ENCODE results near the gene DEUP1. TPM values are rescaled to one million over a fixed set of nuclear protein-coding genes. Genes with fewer than 3 reads are reported as not detected.

Gene DEUP1
- total and polyA plus RNA-seq, 9 of the 15 experiments (the other 6 are each of a cell fraction or from before 2014, with no cell fraction given), result 1.4 to 10.9 (median 9.3) TPM

DNA sequence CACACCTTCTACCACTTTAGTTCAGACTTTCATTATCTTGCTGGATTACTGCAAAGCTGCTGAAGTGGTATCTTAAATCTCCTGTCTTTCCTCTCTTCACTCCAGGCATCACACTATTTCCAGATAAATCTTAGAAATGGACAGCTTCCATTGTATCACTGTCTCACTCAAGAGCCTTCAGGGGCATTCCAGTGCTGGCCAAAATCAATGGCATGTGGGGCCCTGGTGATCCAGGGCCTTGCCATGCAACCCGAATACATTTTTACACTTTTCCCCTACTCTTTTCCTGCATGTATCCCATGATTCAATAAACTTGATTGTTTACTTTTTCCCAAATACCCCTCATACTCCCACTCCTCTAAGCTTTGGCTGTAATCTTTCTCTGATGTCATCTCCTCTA is 39.4 kb upstream of the DEUP1 start:
- Histone ChIP-seq H4K20me1 (replicated peaks; ENCODE audit: control insufficient read depth, insufficient read depth, low read length) (no peaks in the 10 kb centered on the region), H3K9me1 (ENCODE audit: control insufficient read depth, insufficient read depth, low read length) (no peaks in the 10 kb centered on the region), H3K27me3 (ENCODE audit: control insufficient read depth in 2 of 2, insufficient read depth in 2 of 2, low read length in 2 of 2) (0 out of 5 replicates have a peak, but pooled peaks cover 0 to 6% of the 10 kb centered on the region in 2 experiments), H3K4me1 (replicated peaks in 1 of 2; ENCODE audit: control insufficient read depth in 2 of 2, insufficient read depth in 2 of 2, low read length in 2 of 2) (no peaks in the 10 kb centered on the region), H3K36me3 (ENCODE audit: control insufficient read depth, insufficient read depth, low read length) (no peaks in the 10 kb centered on the region), H3K9me3 (replicated peaks; ENCODE audit: control insufficient read depth, insufficient read depth, low read depth, low read length) (no peaks in the 10 kb centered on the region), H2AFZ (ENCODE audit: low read depth, low read length) (no peak overlapping the region), H3K79me2 (ENCODE audit: control insufficient read depth, insufficient read depth, low read length) (no peaks in the 10 kb centered on the region), H3K4me3 (no peak overlapping the region), H3K9ac (ENCODE audit: insufficient read depth in 1 of 2, low read depth in 2 of 2, low read length in 2 of 2) (no peak overlapping the region), H3K4me2 (ENCODE audit: insufficient read depth, low read length) (no peak overlapping the region), H3K27ac (ENCODE audit: extremely low read depth, low read depth, low read length) (no peak overlapping the region)
- ChIA-PET POLR2A (no interaction called here), CTCF (ENCODE audit: low intra/inter-chr PET ratio) (no interaction called here)
- intact Hi-C loops (cut with micrococcal nuclease), result no loop called here
- in situ Hi-C loops (cut with MboI), result no loop called here
- 6% methylated on average over 1 of the region's 1 CpG for WGBS (ENCODE audit: insufficient coverage, low coverage, missing lambda C conversion rate)
- DNase-seq (ENCODE audit: extremely low read depth in 1 of 4, low spot score in 3 of 4) (no peak), FAIRE-seq (no peak), ATAC-seq (no peak)
- BruUV-seq (replicated peaks), result no TSS peak
- TF ChIP-seq DDX20 (tag; IDR thresholded peaks at IDR 0.05; ENCODE audit: low read depth) (no peak), NBN (IDR thresholded peaks at IDR 0.05; ENCODE audit: low read depth) (no peak), NEUROD1 (IDR thresholded peaks at IDR 0.05; ENCODE audit: borderline replicate concordance, low read depth, low read length, partially characterized antibody) (no peak), FUS (optimal IDR thresholded peaks at IDR 0.05; ENCODE audit: low read depth, low read length) (no peak), CLOCK (CRISPR knock-in tag; IDR thresholded peaks at IDR 0.05; ENCODE audit: borderline replicate concordance) (no peak), ZNF239 (CRISPR knock-in tag; IDR thresholded peaks at IDR 0.05) (no peak), CREB1 (IDR thresholded peaks at IDR 0.05) (no peak), CREB1 (CRISPR knock-in tag; IDR thresholded peaks at IDR 0.05) (no peak), ESRRA (IDR thresholded peaks at IDR 0.05; ENCODE audit: borderline replicate concordance, low read depth) (no peak)
- TF ChIP-seq, protein P1, sequence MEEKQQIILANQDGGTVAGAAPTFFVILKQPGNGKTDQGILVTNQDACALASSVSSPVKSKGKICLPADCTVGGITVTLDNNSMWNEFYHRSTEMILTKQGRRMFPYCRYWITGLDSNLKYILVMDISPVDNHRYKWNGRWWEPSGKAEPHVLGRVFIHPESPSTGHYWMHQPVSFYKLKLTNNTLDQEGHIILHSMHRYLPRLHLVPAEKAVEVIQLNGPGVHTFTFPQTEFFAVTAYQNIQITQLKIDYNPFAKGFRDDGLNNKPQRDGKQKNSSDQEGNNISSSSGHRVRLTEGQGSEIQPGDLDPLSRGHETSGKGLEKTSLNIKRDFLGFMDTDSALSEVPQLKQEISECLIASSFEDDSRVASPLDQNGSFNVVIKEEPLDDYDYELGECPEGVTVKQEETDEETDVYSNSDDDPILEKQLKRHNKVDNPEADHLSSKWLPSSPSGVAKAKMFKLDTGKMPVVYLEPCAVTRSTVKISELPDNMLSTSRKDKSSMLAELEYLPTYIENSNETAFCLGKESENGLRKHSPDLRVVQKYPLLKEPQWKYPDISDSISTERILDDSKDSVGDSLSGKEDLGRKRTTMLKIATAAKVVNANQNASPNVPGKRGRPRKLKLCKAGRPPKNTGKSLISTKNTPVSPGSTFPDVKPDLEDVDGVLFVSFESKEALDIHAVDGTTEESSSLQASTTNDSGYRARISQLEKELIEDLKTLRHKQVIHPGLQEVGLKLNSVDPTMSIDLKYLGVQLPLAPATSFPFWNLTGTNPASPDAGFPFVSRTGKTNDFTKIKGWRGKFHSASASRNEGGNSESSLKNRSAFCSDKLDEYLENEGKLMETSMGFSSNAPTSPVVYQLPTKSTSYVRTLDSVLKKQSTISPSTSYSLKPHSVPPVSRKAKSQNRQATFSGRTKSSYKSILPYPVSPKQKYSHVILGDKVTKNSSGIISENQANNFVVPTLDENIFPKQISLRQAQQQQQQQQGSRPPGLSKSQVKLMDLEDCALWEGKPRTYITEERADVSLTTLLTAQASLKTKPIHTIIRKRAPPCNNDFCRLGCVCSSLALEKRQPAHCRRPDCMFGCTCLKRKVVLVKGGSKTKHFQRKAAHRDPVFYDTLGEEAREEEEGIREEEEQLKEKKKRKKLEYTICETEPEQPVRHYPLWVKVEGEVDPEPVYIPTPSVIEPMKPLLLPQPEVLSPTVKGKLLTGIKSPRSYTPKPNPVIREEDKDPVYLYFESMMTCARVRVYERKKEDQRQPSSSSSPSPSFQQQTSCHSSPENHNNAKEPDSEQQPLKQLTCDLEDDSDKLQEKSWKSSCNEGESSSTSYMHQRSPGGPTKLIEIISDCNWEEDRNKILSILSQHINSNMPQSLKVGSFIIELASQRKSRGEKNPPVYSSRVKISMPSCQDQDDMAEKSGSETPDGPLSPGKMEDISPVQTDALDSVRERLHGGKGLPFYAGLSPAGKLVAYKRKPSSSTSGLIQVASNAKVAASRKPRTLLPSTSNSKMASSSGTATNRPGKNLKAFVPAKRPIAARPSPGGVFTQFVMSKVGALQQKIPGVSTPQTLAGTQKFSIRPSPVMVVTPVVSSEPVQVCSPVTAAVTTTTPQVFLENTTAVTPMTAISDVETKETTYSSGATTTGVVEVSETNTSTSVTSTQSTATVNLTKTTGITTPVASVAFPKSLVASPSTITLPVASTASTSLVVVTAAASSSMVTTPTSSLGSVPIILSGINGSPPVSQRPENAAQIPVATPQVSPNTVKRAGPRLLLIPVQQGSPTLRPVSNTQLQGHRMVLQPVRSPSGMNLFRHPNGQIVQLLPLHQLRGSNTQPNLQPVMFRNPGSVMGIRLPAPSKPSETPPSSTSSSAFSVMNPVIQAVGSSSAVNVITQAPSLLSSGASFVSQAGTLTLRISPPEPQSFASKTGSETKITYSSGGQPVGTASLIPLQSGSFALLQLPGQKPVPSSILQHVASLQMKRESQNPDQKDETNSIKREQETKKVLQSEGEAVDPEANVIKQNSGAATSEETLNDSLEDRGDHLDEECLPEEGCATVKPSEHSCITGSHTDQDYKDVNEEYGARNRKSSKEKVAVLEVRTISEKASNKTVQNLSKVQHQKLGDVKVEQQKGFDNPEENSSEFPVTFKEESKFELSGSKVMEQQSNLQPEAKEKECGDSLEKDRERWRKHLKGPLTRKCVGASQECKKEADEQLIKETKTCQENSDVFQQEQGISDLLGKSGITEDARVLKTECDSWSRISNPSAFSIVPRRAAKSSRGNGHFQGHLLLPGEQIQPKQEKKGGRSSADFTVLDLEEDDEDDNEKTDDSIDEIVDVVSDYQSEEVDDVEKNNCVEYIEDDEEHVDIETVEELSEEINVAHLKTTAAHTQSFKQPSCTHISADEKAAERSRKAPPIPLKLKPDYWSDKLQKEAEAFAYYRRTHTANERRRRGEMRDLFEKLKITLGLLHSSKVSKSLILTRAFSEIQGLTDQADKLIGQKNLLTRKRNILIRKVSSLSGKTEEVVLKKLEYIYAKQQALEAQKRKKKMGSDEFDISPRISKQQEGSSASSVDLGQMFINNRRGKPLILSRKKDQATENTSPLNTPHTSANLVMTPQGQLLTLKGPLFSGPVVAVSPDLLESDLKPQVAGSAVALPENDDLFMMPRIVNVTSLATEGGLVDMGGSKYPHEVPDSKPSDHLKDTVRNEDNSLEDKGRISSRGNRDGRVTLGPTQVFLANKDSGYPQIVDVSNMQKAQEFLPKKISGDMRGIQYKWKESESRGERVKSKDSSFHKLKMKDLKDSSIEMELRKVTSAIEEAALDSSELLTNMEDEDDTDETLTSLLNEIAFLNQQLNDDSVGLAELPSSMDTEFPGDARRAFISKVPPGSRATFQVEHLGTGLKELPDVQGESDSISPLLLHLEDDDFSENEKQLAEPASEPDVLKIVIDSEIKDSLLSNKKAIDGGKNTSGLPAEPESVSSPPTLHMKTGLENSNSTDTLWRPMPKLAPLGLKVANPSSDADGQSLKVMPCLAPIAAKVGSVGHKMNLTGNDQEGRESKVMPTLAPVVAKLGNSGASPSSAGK (IDR thresholded peaks at IDR 0.05), result no peak
